IPS-20b (cell line): ENCODE data around the gene FHAD1.

ENCODE experiments used
- H3K27ac ChIP-seq: one replicate; pipeline ENCODE4 v1.5.1; 2013; ENCODE audit warnings: low read length
- H3K27me3 ChIP-seq: 2 replicates; pipeline ENCODE4 v1.6.1; 2013; ENCODE audit warnings: mild to moderate bottlenecking, low read length, inconsistent platforms; ENCODE audit not compliant: insufficient read depth
- H3K36me3 ChIP-seq: 2 replicates; pipeline ENCODE4 v1.6.1; 2013; ENCODE audit warnings: low read depth, mild to moderate bottlenecking, inconsistent platforms, low read length, moderate library complexity; ENCODE audit not compliant: insufficient read depth
- H3K4me1 ChIP-seq: 2 replicates; pipeline ENCODE4 v1.6.1; 2013; ENCODE audit warnings: mild to moderate bottlenecking, control low read depth, inconsistent platforms, low read length, moderate library complexity; ENCODE audit not compliant: insufficient read depth
- H3K4me3 ChIP-seq: 2 replicates; pipeline ENCODE4 v1.5.1; 2013; ENCODE audit warnings: mild to moderate bottlenecking, low read length, inconsistent platforms
- H3K9ac ChIP-seq: 2 replicates; pipeline ENCODE4 v1.6.1; 2013; ENCODE audit warnings: low read depth, mild to moderate bottlenecking, inconsistent platforms, low read length, moderate library complexity
- H3K9me3 ChIP-seq: 2 replicates; pipeline ENCODE4 v1.6.1; 2013; ENCODE audit warnings: mild to moderate bottlenecking, low read depth, low read length, inconsistent platforms; ENCODE audit not compliant: insufficient read depth

FHAD1 gene

GRCh38 chr1:15393475-15394257, 146.6 kb downstream of the FHAD1 start:
- Histone ChIP-seq H3K27me3 (peaks cover 13% of the 10 kb centered on the region), H3K36me3 (no peaks in the 10 kb centered on the region), H3K4me1 (0 out of 2 replicates have a peak, but pooled peaks cover 4% of the 10 kb centered on the region), H3K9ac (no peak overlapping the region), H3K9me3 (no peaks in the 10 kb centered on the region), H3K27ac (no peak overlapping the region), H3K4me3 (no peak overlapping the region)

- Histone ChIP-seq H3K9me3 (0 out of 2 replicates have a peak, but pooled peaks cover 2% of the 10 kb centered on the region), H3K27ac (no peak overlapping the region), H3K9ac (no peak overlapping the region), H3K4me3 (no peak overlapping the region), H3K4me1 (no peaks in the 10 kb centered on the region), H3K36me3 (no peaks in the 10 kb centered on the region), H3K27me3 (peaks cover 7% of the 10 kb centered on the region)
Observed at GRCh38 chr1:15394258-15394690, 147.3 kb downstream of the FHAD1 start.

- no peak overlapping the region for H3K4me3 ChIP-seq
- H3K9ac ChIP-seq = no peak overlapping the region
- H3K4me1 ChIP-seq = no peaks in the 10 kb centered on the region
- H3K9me3 ChIP-seq = peaks cover 9% of the 10 kb centered on the region; the same call in 1 of the 2 replicates
- H3K27ac ChIP-seq = no peak overlapping the region
- peaks cover 5% of the 10 kb centered on the region; the same call in 1 of the 2 replicates for H3K27me3 ChIP-seq
- no peaks in the 10 kb centered on the region for H3K36me3 ChIP-seq
Observed at GRCh38 chr1:15397236-15397635, 150.2 kb downstream of the FHAD1 start.

GRCh38 chr1:15399710-15400109, 152.7 kb downstream of the FHAD1 start:
- H3K4me1 ChIP-seq = no peaks in the 10 kb centered on the region
- H3K9ac ChIP-seq = no peak overlapping the region
- no peaks in the 10 kb centered on the region for H3K36me3 ChIP-seq
- H3K4me3 ChIP-seq = no peak overlapping the region
- H3K27ac ChIP-seq = no peak overlapping the region
- H3K9me3 ChIP-seq = peaks cover 9% of the 10 kb centered on the region; the same call in 1 of the 2 replicates
- H3K27me3 ChIP-seq = no peaks in the 10 kb centered on the region

GRCh38 chr1:15400627-15401026, 153.6 kb downstream of the FHAD1 start:
- H3K27me3 ChIP-seq = no peaks in the 10 kb centered on the region
- H3K4me1 ChIP-seq = no peaks in the 10 kb centered on the region
- H3K4me3 ChIP-seq = no peak overlapping the region
- no peak overlapping the region for H3K9ac ChIP-seq
- H3K9me3 ChIP-seq = peaks cover 9% of the 10 kb centered on the region; the same call in 1 of the 2 replicates
- no peaks in the 10 kb centered on the region for H3K36me3 ChIP-seq
- H3K27ac ChIP-seq = no peak overlapping the region

GRCh38 chr1:15401391-15402055, 154.5 kb downstream of the FHAD1 start:
- H3K27me3 ChIP-seq = no peaks in the 10 kb centered on the region
- no peak overlapping the region for H3K27ac ChIP-seq
- no peaks in the 10 kb centered on the region for H3K36me3 ChIP-seq
- H3K9me3 ChIP-seq = peaks cover 9% of the 10 kb centered on the region; the same call in 1 of the 2 replicates
- H3K9ac ChIP-seq = no peak overlapping the region
- no peak overlapping the region for H3K4me3 ChIP-seq
- H3K4me1 ChIP-seq = no peaks in the 10 kb centered on the region

GRCh38 chr1:15402809-15403450, 155.9 kb downstream of the FHAD1 start:
- H3K9me3 ChIP-seq = peaks cover 9% of the 10 kb centered on the region; the same call in 1 of the 2 replicates
- H3K9ac ChIP-seq = no peak overlapping the region
- no peak overlapping the region for H3K4me3 ChIP-seq
- H3K27me3 ChIP-seq = peaks cover 6% of the 10 kb centered on the region
- no peaks in the 10 kb centered on the region for H3K4me1 ChIP-seq
- H3K27ac ChIP-seq = no peak overlapping the region
- H3K36me3 ChIP-seq = no peaks in the 10 kb centered on the region

- Histone ChIP-seq H3K4me3 (no peak overlapping the region), H3K36me3 (no peaks in the 10 kb centered on the region), H3K27ac (no peak overlapping the region), H3K9me3 (peaks cover 9% of the 10 kb centered on the region; the same call in 1 of the 2 replicates), H3K4me1 (no peaks in the 10 kb centered on the region), H3K27me3 (peaks cover 17% of the 10 kb centered on the region), H3K9ac (no peak overlapping the region)
Observed at GRCh38 chr1:15403962-15404580, 157.0 kb downstream of the FHAD1 start.

- no peaks in the 10 kb centered on the region for H3K36me3 ChIP-seq
- H3K9ac ChIP-seq = no peak overlapping the region
- no peak overlapping the region for H3K27ac ChIP-seq
- H3K9me3 ChIP-seq = no peaks in the 10 kb centered on the region
- peaks cover 20% of the 10 kb centered on the region for H3K27me3 ChIP-seq
- no peak overlapping the region for H3K4me3 ChIP-seq
- H3K4me1 ChIP-seq = no peaks in the 10 kb centered on the region
Observed at GRCh38 chr1:15405106-15405850, 158.3 kb downstream of the FHAD1 start.

- no peak overlapping the region for H3K4me3 ChIP-seq
- H3K36me3 ChIP-seq = no peaks in the 10 kb centered on the region
- no peaks in the 10 kb centered on the region for H3K9me3 ChIP-seq
- no peak overlapping the region for H3K9ac ChIP-seq
- no peak overlapping the region for H3K27ac ChIP-seq
- peaks cover 36% of the 10 kb centered on the region for H3K27me3 ChIP-seq
- H3K4me1 ChIP-seq = peaks cover 2% of the 10 kb centered on the region; the same call in 1 of the 2 replicates
Observed at GRCh38 chr1:15406614-15407559, 159.9 kb downstream of the FHAD1 start.
